HG02623 (cell line): ENCODE data around the gene PLPPR3.
"Not testable (repeated sequence)": the region's sequence is repeated elsewhere in the genome, so short reads cannot be mapped to it uniquely, and the experiment has no call there.

ENCODE experiments used
- ATAC-seq: cut with Tn5 transposase; IDR thresholded peaks from one replicate; pipeline ENCODE4 v1.9.1; 2021; ENCODE audit warnings: moderate library complexity; ENCODE audit not compliant: unreplicated experiment

The PLPPR3 gene

DNA sequence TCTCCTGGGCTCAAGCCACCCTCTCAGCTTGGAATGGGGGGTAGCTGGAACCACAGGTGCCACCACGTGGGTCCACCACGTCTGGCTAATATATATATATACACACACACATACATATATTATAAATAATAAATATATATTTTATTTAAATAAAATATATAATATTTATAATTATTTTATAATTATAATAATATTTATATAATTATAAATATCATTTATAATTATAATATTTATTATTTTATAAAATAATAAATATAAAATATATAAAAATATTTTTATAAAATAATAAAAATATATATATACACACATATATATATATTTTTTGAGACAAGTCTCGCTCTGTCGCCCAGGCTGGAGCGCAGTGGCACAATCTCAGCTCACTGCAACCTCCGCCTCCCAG, 32.8 kb upstream of the PLPPR3 start:
- no peak for ATAC-seq

DNA sequence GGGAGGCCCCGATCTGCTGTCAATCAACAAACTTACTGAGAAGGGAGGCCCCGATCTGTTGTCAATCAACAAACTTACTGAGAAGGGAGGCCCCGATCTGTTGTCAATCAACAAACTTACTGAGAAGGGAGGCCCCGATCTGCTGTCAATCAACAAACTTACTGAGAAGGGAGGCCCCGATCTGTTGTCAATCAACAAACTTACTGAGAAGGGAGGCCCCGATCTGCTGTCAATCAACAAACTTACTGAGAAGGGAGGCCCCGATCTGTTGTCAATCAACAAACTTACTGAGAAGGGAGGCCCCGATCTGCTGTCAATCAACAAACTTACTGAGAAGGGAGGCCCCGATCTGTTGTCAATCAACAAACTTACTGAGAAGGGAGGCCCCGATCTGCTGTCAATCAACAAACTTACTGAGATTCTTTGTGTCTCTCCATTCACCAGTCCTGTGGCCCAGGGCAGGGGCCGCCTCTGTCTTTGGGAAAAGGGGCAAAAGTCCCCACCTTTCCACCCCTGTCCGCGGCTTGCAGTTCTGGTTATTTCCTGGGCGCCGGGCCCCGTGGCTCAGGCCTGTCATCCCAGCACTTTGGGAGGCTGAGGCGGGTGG, 32.0 kb upstream of the PLPPR3 start:
- ATAC-seq, result not testable (repeated sequence)

DNA sequence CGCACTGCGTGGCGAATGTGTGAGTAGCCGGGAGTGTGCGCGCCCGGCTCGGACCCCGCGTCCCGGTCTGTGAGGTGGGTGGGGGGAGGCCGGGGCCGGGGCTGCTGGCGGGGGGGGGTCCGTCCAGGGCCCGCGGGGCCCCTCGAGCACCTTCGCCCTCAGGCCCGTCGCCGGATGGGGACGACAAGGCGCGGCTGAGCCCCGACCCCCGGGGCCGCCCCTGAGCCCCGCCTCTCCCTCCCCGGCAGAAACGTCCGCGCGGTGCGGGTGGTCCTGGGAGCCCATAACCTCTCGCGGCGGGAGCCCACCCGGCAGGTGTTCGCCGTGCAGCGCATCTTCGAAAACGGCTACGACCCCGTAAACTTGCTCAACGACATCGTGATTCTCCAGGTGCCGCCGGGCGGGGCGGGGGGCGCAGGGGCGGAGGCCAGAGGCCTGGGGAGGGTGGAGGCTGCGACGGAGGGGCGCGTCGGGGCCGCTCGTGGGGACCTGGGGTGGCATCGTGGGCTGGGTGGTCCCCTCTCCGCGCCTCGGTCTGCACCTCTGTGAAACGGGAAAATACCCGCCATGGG, 31.3 kb upstream of the PLPPR3 start:
- ATAC-seq, result no peak

DNA sequence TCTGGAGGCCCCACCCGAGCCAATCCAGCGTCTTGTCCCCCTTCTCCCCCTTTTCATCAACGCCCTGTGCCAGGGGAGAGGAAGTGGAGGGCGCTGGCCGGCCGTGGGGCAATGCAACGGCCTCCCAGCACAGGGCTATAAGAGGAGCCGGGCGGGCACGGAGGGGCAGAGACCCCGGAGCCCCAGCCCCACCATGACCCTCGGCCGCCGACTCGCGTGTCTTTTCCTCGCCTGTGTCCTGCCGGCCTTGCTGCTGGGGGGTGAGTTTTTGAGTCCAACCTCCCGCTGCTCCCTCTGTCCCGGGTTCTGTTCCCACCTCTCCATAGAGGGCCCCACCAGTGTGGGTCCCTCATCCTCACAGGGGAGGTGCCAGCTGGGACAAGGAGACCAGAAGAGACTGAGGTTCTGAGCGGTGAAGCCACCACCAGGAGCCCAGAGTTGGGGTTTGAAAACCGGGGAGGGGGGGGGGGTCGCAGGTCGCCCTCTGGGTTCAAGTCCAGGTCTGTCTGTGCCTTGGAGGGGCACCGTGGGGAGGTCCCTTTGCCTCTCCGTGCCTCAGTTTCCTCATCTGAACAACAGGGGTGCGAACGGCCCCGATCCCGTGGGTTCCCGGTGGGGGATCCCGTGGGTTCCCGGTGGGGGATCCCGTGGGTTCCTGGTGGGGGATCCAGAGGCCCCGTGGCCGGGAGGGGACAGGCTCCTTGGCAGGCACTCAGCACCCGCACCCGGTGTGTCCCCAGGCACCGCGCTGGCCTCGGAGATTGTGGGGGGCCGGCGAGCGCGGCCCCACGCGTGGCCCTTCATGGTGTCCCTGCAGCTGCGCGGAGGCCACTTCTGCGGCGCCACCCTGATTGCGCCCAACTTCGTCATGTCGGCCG, 30.6 kb upstream of the PLPPR3 start, which contains the start of gene ELANE:
ELANE (plus strand) TSS at position 168 of the 878 bp plus-strand sequence; CDS start at position 194, 26 bp downstream.
- no peak for ATAC-seq

DNA sequence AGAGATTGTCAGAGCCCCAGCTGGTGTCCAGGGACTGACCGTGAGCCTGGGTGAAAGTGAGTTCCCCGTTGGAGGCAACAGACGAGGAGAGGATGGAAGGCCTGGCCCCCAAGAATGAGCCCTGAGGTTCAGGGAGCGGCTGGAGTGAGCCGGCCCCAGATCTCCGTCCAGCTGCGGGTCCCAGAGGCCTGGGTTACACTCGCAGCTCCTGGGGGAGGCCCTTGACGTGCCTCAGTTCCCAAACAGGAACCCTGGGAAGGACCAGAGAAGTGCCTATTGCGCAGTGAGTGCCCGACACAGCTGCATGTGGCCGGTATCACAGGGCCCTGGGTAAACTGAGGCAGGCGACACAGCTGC, 29.2 kb upstream of the PLPPR3 start:
- no peak for ATAC-seq

DNA sequence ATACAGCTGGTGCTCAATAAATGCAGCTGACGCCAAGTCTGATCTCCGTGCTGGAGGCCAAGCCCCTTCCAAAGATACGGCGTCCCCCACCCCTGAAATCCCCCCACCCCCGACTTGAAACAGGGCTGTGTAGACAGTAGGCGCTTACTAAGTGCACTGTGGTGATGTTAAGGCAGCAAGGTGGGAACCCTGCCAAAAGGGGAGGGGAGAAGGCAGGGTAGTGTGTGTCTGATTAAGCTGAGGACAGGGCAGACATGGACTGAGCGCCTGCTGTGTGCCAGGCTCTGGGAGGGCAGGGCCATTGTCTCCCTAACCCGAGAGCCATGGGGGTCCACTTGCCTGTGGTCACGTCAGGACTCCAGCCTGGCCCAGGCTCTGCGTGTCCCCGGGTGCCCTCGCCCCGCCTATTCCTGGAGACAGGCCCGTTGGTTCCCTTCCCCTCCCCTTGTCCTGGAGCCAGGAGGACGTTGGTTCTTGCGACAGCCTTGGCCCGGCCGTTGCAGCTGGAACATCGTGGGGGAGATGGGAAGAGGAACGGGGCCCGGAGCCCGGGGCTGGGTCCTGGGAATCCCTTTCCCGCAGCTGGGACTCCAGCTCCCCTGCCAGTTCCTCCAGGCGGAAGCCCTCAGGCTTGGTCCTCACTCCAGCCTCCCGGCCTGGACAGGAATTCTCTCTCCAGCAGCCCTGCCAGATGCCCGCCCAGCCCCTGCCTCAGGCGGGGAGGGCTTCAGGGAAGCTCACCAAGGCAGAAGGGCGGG, 28.6 kb upstream of the PLPPR3 start:
- ATAC-seq, result no peak

DNA sequence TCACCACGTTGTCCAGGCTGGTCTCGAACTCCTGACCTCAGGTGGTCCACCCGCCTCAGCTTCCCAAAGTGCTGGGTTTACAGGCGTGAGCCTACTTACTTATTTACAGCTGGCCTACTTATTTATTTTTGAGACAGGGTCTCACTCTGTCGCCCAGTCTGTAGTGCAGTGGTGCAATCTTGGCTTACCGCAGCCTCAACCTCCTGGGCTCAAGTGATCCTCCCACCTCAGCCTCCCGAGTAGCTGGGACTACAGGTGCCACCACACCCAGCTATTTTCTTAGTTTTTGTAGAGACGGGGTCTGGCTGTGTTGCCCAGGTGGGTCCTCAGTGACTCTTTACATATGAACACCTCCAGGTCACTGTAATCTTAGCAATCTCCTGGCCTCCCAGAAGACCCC, 27.4 kb upstream of the PLPPR3 start:
- not testable (repeated sequence) for ATAC-seq

DNA sequence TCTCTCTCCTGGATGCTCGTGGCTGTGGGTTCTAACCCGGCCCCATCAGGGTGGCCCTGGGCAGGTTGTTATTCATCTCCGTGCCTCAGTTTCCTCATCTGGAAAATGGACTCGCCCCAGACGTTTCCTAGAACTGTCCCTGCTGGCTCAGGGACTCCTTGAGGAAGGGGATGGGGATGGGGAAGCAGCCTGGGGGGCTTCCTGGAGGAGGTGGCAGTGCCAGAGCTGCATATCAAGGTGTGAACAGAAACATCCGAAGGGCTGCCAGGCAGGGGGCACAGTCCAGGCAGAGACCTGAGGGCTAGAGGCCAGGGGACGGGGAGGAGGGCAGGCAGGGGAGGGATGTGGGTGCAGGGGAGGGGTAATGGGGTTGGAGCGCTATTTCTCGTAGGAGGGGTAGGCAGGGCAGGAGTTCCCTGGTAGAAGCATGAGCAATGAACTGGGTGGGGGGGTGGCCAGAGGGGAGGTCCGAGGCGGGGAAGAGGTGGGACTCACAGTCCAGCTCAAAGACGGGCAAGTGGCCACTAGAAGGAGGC, 26.7 kb upstream of the PLPPR3 start:
- ATAC-seq, result no peak

DNA sequence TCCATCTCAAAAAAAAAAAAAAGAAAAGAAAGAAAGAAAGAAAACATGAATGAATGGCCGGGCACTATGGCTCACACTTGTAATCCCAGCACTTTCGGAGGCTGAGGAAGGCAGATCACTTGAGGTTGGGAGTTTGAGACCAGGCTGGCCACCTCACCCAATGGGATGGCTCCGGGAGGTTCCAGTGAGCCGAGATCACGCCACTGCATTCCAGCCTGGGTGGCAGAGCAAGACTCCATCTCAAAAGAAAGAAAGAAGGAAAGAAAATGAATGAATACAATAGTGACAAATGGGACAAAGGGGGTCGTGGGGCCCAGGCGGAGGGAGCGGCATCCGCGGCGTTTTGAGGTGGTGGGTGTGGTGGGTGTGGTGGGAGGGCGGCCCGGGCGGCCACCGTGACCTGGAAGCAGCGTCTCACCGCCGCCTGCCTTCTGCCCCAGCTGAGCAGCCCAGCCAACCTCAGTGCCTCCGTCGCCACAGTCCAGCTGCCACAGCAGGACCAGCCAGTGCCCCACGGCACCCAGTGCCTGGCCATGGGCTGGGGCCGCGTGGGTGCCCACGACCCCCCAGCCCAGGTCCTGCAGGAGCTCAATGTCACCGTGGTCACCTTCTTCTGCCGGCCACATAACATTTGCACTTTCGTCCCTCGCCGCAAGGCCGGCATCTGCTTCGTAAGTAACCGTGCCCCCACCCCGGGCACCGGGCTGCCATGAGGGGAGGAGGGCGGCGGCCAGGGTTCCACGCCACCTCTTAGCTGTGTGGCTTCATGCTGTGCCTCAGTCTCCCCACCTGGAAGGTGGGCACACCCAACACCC, 24.2 kb upstream of the PLPPR3 start:
- no peak for ATAC-seq

DNA sequence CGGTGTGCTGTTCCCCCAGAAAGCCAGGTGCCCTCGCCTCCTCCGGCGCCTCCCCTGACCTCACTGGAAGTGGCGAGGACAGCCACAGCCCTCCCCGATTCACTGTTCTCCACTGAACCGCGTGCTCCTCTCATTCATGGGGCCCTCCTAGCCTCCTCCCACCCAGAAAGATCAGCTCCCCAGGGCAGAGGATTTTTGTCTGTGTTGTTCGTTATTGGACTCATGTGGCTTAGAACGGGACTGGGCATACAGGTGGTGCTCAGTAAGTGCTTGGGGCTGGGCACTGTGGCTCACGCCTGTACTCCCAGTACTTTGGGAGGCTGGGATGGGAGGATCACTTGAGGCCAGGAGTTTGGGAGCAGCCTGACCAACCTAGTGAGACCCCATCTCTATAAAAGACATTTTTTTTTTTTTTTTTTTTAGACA, 22.8 kb upstream of the PLPPR3 start:
- ATAC-seq, result no peak

DNA sequence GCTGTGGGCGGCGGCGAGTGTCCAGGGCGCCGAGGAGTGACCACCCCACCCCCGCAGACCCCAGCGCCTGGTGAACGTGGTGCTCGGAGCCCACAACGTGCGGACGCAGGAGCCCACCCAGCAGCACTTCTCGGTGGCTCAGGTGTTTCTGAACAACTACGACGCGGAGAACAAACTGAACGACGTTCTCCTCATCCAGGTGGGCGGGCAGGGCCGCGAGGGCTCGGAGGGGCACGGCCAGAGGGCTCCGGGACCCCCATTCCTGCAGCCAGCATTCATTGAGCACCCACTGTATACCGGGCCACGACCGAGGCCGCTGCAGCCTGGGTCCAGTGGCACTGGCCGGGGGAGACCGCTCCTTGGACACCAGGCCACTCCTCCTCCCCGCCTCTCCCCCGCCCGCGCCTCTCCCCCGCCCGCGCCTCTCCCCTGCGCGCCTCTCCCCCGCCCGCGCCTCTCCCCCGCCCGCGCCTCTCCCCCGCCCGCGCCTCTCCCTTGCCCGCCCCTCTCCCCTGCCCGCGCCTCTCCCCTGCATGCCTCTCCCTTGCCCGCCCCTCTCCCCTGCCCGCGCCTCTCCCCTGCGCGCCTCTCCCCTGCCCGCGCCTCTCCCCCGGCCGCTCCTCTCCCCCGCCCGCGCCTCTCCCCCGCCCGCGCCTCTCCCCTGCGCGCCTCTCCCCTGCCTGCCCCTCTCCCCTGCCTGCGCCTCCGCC, 22.2 kb upstream of the PLPPR3 start:
- no peak for ATAC-seq

DNA sequence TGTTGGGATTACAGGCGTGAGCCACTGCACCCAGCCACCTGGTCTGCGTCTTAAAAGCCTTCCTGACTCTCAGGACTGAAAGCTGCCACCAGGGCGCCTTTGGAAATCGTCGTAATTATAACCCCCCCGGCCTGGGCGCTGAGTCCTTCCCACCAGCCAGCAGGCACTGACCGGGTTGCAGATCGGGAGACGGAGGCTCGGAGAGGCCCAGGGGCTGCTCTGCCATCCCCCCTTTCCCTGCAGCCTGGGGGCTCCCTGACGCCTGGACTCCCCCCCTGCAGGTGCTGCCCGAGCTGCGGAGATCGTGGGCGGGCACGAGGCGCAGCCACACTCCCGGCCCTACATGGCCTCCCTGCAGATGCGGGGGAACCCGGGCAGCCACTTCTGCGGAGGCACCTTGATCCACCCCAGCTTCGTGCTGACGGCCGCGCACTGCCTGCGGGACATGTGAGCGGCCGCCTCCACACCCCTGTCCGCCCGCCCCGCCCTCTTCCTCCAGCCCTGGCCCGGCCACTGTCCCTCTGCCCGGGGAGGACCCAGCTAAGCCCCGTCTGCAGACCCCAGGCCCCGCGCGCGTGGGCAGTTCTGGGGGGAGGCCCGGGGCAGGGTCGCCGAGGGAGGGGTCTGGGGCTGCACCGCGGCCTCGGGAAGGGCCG, 21.6 kb upstream of the PLPPR3 start:
- no peak for ATAC-seq

DNA sequence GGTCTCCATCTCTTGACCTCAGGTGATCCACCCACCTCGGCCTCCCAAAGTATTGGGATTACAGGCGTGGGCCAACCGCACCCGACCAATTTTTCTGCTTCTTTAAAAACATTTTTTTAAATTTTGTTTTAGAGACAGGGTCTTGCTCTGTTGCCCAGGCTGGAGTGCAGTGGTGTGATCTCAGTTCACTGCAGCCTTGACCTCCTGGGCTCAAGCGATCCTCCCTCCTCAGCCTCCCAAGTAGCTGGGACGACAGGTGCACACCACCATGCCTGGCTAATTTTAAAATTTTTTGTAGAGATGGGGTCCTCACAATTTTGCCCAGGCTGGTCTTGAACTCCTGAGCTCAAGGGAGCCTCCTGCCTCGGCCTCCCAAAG, 21.0 kb upstream of the PLPPR3 start:
- not testable (repeated sequence) for ATAC-seq

DNA sequence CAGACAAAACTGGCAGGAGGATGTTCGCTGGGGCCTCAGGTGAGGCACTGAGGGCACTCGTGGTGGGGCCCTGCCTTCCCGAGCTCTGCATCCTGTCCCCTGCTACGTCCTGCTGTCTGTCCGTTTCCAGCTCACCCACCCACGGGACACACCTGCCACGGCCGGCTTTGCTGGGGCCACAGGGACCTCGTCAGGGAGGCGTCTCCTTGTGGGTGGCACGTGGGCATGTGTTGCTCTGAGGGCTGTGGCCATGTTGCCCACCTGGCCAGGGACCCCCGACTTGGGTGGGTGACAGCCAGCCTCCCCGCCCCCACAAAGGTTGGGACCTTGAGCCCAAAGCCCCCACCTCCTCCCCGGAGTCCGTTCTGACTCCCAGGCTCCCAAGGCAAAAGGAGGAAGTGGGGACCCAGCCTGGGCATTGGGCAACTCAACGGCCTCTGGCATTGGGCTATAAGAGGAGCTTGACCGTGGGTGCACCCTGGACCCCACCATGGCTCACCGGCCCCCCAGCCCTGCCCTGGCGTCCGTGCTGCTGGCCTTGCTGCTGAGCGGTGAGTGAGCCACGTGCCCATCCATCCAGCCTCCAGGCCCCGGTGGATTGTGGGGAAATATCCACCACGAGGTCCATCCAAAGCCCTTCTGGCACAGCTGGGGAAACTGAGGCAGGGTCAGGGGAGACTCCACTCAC, 18.9 kb upstream of the PLPPR3 start, which contains the start of gene PRTN3:
PRTN3 (plus strand) TSS at position 481 of the 688 bp plus-strand sequence; CDS start at position 491, 10 bp downstream.
- no peak for ATAC-seq

DNA sequence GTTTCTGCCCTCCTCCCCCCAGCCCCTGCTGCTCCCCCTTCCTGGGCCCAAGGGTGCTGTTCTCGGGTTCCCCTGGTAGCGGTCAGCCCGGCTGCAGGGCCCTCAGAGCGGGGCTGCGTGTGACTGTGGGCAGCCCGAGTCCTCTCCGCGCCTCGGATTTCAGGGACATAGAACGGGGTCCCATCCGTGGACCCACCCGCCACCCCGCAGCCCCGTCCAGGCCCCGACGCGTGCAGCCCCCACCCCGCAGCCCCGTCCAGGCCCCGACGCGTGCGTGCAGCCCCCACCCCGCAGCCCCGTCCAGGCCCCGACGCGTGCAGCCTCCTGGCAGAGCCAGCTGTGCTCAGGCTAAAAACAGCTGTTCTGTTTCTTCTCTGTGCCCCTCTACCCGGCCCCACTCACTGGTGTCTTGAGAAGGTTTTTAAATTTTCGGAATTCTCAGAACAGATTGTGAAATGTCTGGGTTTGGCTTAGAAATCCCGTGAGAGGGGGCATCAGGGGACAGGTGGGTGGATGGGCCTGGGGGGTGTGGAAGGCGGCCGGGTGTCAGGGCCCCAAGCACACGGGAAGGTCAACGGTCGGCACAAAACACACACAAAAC, 13.6 kb upstream of the PLPPR3 start:
- no peak for ATAC-seq

DNA sequence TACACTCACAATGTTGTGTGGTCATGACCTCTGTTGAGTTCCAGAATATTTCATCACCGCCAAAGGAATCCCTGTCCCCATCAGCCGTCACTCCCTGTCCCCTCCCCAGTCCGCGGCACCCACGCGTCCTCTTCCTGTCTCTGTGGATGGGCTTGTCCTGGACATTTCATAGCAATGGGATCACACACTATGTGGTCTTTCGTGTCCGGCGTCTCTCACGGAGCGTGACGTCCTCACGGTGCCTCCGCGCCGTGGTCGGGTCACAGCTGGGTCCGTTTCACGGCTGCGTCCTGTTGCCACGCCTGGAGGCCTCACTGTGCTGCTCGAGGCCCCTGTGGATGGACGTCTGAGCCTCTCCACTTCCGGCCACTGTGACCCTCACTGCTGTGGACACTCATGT, 12.5 kb upstream of the PLPPR3 start:
- no peak for ATAC-seq

DNA sequence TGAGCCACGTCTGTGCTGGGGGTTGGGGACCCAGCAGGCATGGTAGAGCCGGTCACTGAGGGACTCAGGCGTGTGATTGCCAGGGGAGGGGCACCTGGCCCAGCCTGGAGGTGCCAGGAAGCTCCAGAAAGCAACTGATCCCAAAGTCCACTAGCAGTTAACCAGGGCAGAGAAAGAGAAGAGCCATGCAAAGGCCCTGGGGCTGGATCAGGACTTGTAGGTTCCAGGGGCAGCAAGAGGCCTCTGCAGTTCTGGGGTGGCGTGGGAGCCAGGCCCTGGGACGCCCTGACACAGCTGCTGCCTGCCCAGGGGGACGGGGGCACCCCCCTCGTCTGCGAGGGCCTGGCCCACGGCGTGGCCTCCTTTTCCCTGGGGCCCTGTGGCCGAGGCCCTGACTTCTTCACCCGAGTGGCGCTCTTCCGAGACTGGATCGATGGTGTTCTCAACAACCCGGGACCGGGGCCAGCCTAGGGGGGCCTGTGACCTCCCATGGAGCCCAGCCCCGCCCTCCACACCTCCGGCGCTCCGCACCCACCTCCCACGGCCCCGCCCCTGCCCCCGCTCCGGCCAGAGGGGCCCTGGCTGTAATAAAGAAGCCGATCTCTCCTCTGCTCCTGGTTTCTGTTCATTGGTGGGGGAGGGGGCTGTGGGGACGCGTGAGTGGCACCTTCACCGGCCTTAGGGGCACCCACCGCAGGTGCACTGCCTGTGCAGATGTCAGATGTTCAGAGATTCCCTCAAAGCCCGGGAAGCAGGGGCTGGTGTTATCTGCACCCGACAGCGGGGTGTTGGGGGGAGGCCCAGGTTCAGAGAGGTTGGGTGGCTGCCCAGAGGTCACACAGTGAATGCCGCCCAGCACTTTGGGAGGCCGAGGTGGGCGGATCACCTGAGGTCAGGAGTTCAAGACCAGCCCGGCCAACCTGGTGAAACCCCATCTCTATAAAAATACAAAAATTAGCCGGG, 9.9 kb upstream of the PLPPR3 start:
- no peak for ATAC-seq
